Bronchial epithelial cell (primary cell): ENCODE results near the gene SOX18. TPM values are rescaled to one million over a fixed set of nuclear protein-coding genes. Genes with fewer than 3 reads are reported as not detected.
A peak's percentile ranks its signal among the peaks of the same experiment; 100 is the strongest.

ENCODE experiments used
- DNase-seq: peaks from one replicate; pipeline ENCODE4 v3.0.0-alpha.2; 2010; ENCODE audit warnings: low read depth
- FAIRE-seq: peaks from 2 replicates; lab custom pipeline; 2011; peaks lifted over from hg19 to GRCh38; lab: Jason Lieb, UNC
- H3K27me3 ChIP-seq: 2 replicates; pipeline ENCODE4 v1.5.1; 2011; ENCODE audit warnings: low read length; ENCODE audit not compliant: control insufficient read depth, insufficient read depth
- H3K36me3 ChIP-seq: 2 replicates; pipeline ENCODE4 v1.5.1; 2011; ENCODE audit warnings: low read length; ENCODE audit not compliant: control insufficient read depth, insufficient read depth
- H3K4me3 ChIP-seq: 2 replicates; pipeline ENCODE4 v1.5.1; 2011; ENCODE audit warnings: mild to moderate bottlenecking, low read depth, low read length, control low read depth
- CTCF ChIP-seq: IDR thresholded peaks from 2 replicates; pipeline ENCODE4 v1.5.1; 2011; ENCODE audit warnings: mild to moderate bottlenecking, moderate library complexity, low read length, control low read depth, inconsistent platforms; ENCODE audit not compliant: insufficient read depth, severe bottlenecking
- total RNA-seq: library from RNA; depleted of rRNA; stranded (reverse); fragments of >200 nt; gene quantifications from 2 replicates; pipeline ENCODE4 v1.2.1, GENCODE V29; 2014

The SOX18 gene
- total RNA-seq, 1 donor from 2014 or later, result not detected

DNA sequence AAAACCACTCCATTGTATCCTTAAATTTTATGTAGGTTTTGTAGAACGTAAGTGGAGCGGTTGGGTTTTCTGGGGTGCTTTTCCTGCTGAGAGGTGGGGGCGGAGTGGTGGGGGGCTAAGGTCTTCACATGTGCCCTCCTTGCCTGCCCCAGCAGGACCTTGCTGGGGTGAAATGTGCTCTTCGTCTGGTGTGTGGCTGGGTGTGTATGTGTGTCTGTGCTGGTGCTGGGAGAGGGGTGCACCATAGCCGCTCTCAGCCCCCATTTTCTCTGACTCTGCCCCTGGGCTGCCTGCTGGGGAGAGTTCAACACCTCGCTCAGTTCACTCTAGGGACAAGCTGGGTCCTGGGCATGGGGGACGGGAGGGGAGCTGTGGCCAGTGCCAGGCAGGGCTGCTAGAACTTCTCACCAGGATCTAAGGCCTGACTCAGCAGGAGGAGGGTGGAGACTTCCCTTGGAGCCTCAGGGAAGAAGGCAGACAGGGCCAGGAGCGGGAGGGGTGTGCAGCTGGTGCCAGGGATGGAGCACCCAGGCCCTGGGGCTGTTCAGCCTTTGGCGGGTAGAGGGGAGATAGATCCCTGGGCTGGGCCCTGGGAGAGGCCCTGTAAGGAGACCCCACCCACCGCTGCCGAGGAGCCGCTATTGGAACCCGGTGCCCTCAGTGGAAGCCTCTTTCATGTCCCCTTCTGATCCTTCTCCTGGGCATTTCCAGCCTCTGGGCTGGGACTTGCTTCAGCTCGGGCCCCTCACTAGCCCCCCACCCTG is 4.8 kb downstream of the SOX18 start:
- Histone ChIP-seq H3K27me3 (peaks cover 16% of the 10 kb centered on the region), H3K36me3 (no peaks in the 10 kb centered on the region), H3K4me3 (no peak overlapping the region)
- DNase-seq, result peak; percentile 69
- FAIRE-seq, result no peak
- TF ChIP-seq CTCF, result no peak

GRCh38 chr20:64043768-64044167 is 5.7 kb downstream of the SOX18 start:
- TF ChIP-seq CTCF, result no peak
- Histone ChIP-seq H3K27me3 (peaks cover 16% of the 10 kb centered on the region), H3K36me3 (no peaks in the 10 kb centered on the region), H3K4me3 (no peak overlapping the region)
- no peak for FAIRE-seq
- DNase-seq, result no peak

GRCh38 chr20:64042054-64042781 is 7.2 kb downstream of the SOX18 start:
- no peak for TF ChIP-seq CTCF
- no peaks in the 10 kb centered on the region for H3K36me3 ChIP-seq
- H3K27me3 ChIP-seq, result peaks cover 12% of the 10 kb centered on the region
- peak overlapping the region; percentile 51 for H3K4me3 ChIP-seq
- DNase-seq (no peak), FAIRE-seq (no peak)

DNA sequence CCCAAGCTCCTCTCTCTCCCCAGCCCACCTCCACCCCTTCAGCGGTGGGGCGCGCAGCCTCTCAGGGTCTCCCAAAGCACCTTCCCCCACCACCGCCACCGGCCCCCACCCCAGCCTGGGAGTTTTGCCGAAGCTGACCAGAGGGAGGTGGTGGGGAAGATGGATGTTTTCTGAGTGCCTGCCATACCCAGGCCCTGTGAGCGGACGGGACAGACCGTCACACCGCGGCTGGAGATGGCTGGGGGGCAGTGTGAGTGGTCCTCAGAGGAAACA is 7.7 kb downstream of the SOX18 start:
- FAIRE-seq, result no peak
- no peak for TF ChIP-seq CTCF
- Histone ChIP-seq H3K4me3 (peak overlapping the region; percentile 51), H3K27me3 (peaks cover 8% of the 10 kb centered on the region), H3K36me3 (no peaks in the 10 kb centered on the region)
- DNase-seq, result no peak

GRCh38 chr20:64041040-64041780 is 8.2 kb downstream of the SOX18 start:
- DNase-seq (no peak), FAIRE-seq (no peak)
- TF ChIP-seq CTCF, result no peak
- Histone ChIP-seq H3K4me3 (no peak overlapping the region), H3K27me3 (peaks cover 6% of the 10 kb centered on the region), H3K36me3 (no peaks in the 10 kb centered on the region)
